NCI-H2171 (cell line): ENCODE measurements around the gene PAOX.

ENCODE experiments used
- DNase-seq: peaks from one replicate; lab custom pipeline; 2025; lab: John Stamatoyannopoulos, UW

PAOX gene

DNA sequence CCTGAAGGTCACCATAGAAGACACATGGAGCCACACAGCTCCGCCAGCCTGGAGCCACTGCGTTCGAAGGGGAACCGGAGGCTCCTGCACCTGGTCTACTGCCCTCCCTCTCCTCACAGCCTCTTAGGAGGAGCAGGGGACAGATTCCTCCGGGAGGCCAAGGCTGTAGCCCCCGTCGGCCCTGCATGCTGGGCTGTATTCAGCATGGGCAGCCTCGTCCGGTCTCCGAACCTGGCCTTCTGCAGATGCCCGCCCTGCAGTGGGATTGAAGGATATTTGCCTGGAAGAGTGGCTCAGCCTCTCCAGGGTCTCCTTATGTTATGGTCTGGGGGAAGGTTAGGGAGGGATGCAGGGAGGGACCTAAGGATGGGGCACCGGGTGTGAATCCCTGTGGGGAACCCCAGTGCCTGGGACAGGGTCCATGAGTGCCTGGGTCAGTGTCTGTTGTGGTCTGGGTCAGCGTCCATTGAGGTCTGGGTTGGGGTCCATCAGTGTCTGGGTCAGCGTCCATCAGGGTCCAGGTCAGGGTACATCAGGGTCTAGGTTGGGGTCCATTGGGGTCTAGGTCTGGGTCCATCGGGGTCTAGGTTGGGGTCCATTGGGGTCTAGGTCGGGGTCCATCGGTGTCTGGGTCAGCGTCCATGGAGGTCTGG lies 61.7 kb downstream of the PAOX start:
- DNase-seq: no peak
